Adrenal gland (tissue), 5 donors: Measurements from ENCODE around the gene NABP2.
A peak's percentile ranks its signal among the peaks of the same experiment; 100 is the strongest.

ENCODE experiments used
- POLR2A ChIP-seq, 2 donors: fragments of 450-650 bp; IDR thresholded peaks; one replicate each; pipeline ENCODE4 v1.6.1; 2017; ENCODE audit warnings: antibody characterized with exemption in 2 of 2, mild to moderate bottlenecking in 2 of 2, moderate library complexity in 1 of 2
- TF ChIP-seq, protein P1 (sequence below), 6 experiments: fragments of 450-650 bp in 4 of 6; fragments of 200-600 bp in 2 of 6; sonication (generic) in 1 of 6; IDR thresholded peaks; 1 replicate in 5 of 6; 2 replicates in 1 of 6; pipeline versions ENCODE4 v1.5.1 to v1.8.0; 2016 to 2021; ENCODE audit warnings: antibody characterized with exemption in 6 of 6, mild to moderate bottlenecking in 2 of 6, moderate library complexity in 1 of 6
- donor health status: DM: no; HTN: no; CAD: no.

DNA sequence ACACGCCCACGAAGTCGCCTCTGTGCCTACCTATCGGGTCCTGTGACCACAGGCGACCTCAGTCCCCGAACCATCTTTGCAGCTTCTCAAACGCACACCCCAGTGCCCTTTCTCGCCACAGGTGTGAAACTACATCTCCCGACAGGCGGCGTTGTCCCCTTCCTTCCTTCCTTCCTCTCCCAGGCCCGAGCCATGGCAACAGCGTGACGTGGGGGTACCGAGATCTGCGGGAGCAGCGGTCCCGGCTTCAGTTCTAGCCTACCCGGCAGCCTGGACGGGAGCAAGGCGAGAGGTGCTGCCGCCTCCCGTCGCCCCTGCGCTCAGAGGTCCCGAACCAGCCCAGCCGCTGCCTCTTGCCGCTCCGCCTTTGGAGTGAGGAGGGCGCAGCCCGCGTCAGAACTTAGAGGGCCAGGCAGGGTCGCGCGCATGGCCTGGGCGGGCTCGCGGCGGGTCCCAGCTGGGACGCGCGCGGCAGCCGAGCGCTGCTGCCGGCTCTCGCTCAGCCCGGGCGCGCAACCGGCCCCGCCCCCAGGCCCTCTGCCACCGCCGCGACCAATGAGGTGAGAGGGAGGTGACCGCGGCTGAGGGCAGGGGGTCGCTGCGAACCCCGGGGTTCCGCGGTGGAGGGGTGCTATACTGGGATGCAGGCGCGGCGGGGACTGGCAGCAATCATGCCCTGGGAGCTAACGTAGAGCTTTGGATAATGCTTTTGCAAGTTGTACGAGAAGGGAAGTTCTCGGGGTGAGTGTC lies 42.7 kb downstream of the NABP2 start, which contains the start of gene COQ10A:
- TF ChIP-seq, protein P1, sequence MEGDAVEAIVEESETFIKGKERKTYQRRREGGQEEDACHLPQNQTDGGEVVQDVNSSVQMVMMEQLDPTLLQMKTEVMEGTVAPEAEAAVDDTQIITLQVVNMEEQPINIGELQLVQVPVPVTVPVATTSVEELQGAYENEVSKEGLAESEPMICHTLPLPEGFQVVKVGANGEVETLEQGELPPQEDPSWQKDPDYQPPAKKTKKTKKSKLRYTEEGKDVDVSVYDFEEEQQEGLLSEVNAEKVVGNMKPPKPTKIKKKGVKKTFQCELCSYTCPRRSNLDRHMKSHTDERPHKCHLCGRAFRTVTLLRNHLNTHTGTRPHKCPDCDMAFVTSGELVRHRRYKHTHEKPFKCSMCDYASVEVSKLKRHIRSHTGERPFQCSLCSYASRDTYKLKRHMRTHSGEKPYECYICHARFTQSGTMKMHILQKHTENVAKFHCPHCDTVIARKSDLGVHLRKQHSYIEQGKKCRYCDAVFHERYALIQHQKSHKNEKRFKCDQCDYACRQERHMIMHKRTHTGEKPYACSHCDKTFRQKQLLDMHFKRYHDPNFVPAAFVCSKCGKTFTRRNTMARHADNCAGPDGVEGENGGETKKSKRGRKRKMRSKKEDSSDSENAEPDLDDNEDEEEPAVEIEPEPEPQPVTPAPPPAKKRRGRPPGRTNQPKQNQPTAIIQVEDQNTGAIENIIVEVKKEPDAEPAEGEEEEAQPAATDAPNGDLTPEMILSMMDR (IDR thresholded peaks at IDR 0.05), result peak; percentile 43 to 82 (median 70)
- TF ChIP-seq POLR2A (IDR thresholded peaks at IDR 0.05), result peak; percentile 95 to 96
